ENCODE data around the gene RUSC1.

DNA sequence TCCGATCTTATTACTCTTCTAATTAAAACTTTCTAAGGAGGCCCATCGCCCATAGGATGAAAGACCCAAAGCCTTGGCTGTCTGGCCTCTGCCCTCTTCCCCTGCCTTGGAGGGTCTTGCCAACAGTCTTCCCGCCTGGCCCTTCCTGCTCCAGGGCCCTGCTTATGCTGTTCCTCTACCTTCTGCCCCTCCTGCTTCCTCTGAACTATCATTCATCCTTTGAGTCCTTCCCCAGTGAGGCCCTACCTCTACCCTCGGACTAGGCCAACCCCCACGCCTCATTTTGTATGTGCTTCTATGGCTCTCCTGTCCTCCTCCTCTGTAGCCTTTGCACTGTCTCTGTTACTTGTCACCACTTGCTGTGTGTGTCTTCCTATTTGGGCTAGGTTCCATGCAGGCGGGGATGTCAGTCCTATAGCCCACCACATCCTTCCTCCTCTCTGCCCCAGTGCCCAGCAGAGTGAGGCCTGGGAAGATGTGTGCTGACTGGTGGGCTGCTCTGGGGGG is 5.4 kb downstream of the RUSC1 start:
- TF ChIP-seq POLR2A (IDR thresholded peaks at IDR 0.05; ENCODE audit: low read depth, low read length) (no peak), POLR2AphosphoS5 (IDR thresholded peaks at IDR 0.05; ENCODE audit: low read depth, low read length) (no peak; the same call in 1 of the 2 replicates)
